ENCODE measurements around the gene GTF3C1.
"Not testable (repeated sequence)": the region's sequence is repeated elsewhere in the genome, so short reads cannot be mapped to it uniquely, and the experiment has no call there.

Gene GTF3C1

DNA sequence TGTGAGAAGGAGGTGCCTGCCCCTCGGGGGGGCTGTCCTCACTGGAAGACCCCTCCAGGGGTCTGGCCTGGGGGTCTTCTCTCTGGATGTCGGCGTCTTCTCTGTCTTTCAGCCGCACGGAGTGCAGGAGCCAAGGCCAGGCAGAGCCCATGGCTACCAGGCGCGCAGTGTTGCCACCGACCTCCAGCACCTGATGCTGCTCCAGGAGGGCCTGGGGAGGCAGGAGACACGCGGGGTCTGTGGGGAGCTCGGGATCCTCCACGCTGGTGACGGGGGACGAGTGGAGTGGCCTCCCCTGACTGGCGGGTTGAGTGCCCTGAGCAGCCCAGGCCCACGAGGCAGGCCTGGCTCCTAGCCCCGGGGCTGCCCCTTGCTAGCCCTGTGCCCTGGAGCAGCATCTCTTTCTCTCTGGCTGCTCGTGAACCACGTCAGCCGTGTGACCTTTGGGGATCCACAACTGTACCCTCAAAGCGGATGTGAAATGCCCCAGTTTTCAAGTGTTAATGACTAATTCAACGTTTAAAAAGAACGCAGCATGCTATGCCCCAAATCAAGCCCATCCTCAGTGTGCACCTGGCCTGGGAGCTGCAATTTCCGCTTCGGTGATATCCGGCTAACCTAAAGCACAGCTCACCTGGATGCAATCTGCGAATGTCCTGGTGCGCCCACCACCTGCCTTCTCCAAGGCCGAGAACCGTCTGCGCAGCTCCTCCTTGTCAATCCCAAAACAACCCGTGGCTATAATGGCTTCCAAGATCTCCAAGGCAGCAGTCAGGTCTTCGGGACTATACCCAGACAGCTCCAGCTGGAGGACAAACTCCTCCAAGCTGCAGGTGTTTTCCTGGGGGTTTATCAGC, 84.9 kb downstream of the GTF3C1 start:
- no peak for DNase-seq (ENCODE audit: low read depth in 2 of 3, low spot score in 2 of 3)

DNA sequence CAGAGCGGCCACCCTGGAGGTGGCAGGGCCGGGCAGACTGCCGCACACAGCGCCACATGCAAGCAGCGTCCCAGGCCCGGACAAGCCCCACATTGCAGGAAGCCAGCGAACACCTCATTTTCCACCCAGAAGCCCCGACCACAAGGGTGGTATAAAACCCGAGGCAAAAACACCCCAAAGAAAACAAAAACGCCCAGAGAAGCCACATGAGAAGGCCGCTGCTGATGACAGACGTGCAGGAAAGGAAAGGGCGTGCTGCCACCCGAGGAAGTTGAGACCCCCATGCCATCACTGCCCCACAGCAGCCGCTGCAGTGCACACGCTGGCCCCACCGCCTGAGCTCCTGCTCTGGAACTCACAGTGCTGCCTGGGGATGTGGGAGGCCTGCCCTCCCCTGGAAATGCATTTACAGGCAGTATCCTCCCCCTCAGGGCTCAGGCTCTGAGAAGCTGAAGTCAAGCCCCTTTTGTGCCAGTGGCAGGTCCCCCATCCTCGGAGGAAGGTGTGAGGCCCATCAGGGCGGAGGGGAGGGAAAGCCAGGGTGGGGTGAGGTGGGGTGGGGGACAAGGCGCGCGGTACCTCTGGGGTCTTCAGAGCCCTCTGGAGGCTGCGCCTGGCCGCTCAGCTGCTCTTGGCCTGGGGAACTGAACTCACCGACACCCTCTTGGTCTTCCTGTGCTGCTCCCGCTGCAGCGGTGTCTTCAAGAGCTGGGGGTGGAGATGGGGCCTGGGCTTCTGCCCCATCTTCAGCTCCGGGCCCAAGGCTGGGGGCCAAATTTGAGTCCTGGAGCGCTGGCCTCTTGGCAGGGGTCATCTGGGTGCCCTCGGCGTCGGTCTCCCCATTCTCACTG, 85.7 kb downstream of the GTF3C1 start:
- DNase-seq (ENCODE audit: low read depth in 2 of 3, low spot score in 2 of 3), result peak in 1 of 3 experiments; percentile 54

DNA sequence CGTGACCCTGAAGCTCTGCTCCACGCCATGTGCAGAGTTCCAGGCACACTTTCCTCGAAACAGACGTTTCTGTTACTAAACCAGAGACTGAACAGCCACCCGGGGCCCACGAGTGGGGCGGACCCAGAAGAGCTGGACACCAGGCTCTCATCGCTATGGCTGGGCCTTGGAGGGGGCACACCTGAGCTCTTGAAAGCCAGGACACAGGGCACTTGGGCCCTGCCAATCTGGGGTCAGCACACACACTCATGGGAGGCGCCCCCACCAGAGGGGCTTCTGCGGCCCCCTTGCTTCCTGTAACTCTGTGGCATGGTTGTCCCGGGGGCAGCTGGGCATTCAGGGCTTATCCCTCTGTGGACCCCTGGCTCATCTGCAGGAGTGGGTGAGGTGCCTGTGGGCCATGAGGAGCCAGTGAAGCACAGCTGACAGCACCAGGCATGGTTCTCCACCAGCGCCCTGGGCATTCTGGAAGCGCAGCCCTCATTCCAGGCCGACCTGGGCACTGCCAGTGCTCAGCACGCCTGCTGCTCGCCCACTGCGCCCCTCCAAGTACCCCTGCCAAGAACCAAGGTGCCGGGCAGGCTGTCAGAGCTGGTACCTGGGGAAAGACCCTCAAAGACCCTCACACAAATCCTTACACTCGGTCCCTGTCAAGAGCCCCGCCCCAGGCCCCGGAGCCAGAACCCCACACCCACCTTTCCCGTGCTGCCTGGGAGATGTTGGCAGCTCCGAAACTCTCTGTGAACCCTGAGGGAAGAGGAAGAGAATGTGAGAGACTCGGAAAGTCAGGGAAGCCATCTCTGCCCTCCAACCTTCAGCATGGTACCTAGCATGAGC, 86.6 kb downstream of the GTF3C1 start:
- DNase-seq (ENCODE audit: low read depth in 2 of 3, low spot score in 2 of 3), result no peak

DNA sequence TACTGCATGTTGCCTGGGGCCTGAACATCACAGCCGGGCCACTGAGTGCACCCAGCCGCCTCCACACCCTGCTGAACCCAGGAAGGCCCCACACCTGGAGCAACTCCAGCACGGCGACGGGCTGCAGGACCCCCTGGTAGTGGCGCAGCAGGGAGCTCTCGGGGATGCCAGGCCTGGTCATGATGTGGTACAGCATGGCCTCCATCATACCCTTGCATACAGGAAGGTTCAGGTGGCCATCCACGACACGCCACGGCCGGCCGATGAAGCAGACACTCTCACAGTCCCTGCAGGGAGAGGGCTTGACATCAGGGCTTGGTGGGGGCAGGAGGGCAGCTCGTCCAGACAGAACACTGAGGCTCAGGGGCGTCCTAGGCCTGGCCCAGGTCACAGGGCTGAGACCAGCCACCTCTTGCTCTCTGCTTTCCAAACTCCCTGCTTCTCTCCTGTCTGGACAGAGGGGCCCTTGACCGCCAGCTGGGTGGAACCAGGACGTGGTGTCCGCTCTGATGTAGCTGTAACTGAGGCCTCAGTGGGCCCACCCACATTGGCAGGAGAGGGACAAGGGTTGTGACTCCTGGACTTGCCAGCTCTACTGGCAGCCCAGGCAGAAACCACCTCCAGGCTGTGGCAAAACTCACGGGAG, 87.4 kb downstream of the GTF3C1 start:
- no peak for DNase-seq (ENCODE audit: low read depth in 2 of 3, low spot score in 2 of 3)

DNA sequence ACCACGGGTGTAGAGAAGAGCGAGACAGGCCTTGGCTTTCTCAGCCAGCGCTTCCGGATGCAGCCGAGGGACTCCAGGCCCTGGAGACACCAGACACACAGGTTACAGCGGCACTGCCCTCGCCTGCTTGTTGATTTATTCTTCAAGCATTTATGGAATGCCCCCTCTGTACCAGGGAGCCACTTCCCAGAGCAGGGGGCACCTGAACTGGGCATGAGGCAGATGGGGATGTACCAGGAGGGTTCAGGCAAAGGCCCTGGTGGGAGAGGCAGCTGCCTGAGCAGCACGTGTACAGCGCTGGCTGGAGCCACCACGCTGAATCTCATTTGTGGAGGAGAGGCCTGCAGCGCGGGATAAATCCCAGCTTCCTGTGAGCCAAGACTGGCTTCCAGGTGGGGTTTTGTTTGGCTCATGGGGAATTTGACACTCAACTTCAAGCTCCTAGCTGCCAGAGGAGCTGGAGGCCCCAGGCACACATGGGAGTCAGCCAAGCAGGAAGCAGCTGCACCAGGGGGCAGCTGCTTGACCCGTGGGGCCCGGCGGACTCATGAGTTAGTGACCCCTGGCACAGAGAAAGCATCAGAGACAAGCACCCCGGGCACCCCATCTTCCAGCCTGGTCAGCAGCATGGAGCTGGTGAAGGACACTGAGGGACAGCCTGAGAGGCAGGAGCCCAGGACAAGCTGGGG, 88.1 kb downstream of the GTF3C1 start:
- no peak for DNase-seq (ENCODE audit: low read depth in 2 of 3, low spot score in 2 of 3)

DNA sequence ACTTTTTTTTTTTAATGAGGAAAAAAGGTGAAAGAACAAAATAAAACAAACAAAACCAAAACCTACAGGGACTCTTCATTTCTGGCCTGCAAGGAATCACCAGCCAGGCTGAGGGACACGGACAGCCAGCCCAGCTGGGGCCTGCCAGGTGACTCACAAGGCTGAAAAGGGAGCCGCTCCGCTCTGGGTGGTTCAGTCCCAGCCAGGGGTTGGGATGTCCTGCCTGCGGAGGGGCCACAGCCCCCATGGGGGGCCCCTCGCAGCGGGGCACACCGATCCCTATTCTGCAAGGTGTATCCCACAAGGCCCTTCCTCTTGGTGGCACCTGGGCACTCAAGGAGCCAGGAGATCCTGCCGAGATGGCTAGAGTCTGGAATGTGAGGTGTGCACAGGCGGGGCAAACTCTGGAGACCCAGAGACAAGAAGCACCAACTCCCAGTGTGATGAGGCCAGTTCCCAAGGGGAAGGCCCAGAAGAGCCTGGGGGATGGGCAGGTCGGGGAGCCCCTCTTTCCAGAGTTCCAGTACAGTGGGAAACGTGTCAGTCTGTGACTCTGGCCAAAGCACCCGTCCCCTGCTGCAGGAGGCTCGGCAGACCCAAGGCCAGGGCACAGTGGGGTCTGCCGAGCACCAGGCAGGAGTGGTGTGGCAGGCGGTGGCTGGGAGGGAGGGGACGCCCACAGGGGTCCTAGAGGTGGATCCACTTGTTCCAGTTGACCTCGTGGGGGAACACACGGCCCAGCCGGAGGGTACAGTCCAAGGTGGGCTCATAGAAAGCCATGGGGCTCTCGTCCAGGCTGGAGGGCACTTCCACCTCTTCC, 88.8 kb downstream of the GTF3C1 start:
- DNase-seq (ENCODE audit: low read depth in 2 of 3, low spot score in 2 of 3), result no peak

DNA sequence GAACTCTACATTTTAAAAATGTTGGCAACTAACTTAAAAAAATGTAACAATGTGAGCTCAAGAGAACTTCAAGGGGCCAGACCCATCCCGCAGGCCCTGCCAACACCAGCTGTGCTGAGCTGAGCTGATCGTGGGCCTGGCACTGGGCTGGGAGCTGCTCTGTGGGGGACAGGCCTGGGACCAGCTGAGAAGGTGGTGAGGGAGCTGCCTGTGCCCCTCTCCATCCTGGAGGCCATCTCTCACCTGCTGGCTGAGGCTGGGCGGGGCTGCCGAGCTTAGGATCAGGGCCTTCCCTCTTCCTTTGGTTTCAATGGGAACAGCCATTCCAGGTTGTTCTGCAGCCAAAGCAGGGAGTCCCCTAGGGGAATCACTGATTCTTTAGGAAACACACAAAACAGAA, 89.5 kb downstream of the GTF3C1 start:
- no peak for DNase-seq (ENCODE audit: low read depth in 2 of 3, low spot score in 2 of 3)

DNA sequence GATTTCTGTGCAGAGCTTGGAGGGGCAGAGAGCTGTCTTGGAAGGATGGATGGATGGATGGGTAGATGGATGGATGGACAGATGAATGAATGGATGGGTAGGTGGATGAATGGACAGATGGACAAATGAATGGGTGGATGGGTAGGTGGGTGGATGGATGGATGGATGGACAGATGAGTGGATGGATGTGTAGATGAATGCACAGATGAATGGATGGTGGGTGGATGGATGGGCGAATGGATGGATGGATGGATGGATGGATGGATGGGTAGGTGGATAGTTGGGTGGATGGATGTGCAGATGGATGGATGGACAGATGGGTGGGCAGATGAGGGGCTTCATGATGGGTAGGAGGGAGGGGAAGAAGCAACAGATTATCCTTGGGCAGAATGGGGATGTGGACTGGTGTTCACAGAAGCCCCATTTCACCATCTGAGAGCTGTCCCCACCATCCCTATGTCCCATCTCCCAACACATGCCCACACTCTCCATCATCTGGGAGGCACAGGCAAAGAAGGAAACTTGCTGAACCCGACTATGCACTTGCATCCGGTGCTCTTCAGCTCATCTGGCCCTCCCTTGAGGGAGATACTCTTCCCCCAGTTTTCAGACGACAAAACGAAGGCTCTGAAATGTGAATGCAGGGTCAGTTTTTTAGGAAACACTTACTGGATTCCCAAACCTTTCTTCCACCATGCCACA, 90.6 kb downstream of the GTF3C1 start:
- DNase-seq (ENCODE audit: low read depth in 2 of 3, low spot score in 2 of 3), result no peak

DNA sequence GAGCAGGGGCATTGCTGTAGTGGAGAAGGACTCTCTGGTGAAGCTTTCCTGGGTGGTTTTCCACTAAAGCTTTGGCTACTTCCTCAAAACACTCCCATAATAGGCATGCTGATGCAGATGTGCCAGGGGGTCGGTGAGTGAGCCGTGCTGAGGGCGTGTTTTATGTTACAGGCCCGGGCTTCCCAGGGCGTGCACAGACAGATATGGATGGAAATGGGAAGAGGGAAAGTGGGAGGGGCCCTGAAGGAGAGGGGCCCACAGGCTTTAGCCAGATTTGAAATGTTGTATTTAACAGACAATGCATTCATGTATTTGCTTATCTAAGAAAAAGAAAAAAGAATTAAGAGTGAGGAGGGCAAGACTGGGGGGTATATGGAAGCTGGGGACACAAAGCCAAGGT, 91.5 kb downstream of the GTF3C1 start:
- DNase-seq (ENCODE audit: low read depth in 2 of 3, low spot score in 2 of 3), result no peak

DNA sequence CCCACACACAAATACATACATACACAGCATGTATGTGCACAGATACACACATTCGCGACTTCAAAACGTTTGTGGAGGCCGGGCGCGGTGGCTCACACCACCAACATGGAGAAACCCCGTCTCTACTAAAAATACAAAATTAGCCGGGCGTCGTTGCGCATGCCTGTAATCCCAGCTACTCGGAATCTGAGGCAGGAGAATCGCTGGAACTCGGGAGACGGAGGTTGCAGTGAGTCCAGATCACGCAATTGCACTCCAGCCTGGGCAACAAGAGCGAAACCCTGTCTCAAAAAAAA, 92.2 kb downstream of the GTF3C1 start:
- not testable (repeated sequence) for DNase-seq (ENCODE audit: low read depth in 2 of 3, low spot score in 2 of 3)

DNA sequence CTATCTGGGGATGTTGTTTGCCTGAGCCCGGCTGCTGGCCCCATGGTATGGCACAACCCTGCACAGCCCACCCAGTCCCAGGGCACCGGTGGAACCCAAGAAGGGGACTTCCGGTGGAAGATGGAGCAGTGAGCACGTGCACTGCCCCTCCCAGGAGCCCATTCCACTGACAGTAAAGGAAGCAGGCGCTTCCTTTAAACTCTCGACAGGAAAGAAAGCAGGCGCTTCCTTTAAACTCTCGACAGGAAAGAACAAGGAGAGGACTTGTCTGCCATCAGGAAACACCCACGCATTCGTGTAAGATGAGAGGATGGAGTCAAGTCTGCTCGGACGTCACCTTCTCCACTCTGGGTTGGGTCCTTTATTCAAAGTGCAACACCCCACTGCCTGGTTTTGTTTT, 94.0 kb downstream of the GTF3C1 start:
- DNase-seq (ENCODE audit: low read depth in 2 of 3, low spot score in 2 of 3), result no peak

DNA sequence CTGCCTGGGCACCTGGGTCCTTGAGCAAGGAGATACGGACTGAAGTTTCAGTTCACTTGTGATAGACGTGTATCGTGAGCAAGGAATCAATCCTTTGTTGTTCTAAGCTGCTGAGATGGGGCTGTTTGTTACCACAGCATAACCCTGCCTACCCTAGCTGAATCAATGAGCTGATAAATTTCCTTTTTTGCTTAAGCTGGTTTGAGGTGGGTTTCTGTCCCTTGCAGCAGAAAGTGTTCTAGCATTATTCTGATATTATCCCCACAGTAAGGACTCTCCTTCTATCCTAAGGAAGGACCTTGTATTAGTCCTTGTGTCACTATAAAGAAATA, 96.3 kb downstream of the GTF3C1 start:
- no peak for DNase-seq (ENCODE audit: low read depth in 2 of 3, low spot score in 2 of 3)

DNA sequence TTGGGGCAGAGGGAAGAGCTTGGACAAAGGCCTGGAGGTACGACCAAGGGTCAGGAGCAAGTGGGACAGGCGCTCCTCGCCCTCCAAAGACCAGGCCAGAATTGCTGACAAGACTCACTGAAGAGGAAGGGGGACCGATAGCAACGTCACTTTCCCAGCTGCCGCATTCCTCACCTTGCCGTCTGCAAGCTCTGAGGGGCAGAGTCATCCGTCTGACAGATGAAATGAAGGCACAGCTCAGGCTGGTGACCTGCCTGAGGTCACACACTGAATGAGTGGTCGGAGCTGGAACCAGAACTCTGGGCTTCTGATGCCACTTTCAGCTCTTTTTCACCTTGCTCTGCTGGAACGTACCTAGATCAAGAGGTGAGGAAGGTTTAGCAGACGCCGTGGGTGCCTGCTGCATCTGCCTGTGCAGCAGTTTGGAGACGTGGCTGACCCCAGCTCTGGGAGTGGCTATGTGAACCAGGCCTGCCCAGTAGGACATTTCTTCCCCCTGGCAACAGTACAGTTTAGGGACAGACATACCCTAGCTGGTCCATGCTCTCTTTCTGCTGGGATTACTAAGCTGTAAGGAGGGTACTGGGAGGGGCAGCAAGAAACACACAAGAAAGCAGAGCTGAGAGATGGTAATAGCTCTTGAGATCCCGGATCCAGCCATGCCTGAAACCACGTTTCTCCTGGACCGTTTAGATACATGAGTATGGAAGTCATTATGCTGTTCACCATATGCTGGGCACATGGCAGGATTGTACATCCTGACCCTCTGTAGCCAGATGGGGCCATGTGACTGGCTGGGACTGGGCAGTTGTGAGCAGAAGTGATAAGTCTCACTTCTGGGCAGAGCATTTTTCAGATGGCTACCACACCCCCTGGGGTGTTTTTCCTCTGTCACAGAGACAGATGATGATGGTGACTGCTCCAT, 96.9 kb downstream of the GTF3C1 start:
- no peak for DNase-seq (ENCODE audit: low read depth in 2 of 3, low spot score in 2 of 3)

DNA sequence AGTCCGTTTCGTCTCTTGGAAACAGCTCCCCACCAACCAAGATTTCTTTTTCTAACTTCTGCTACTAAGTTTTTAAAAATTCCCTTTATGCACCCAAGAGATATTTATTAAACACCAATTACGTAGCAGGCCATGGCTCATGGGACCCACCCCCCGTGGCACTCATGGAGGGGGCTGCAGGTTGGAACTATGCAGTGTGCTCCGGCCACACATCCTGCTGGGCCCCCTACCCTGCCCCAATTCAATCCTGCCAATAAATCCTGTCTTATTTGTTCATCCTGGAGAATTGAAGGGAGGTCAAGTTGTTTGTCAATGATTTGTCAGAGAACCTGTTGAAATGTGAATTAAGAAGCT, 99.5 kb downstream of the GTF3C1 start:
- DNase-seq (ENCODE audit: low read depth in 2 of 3, low spot score in 2 of 3), result no peak

DNA sequence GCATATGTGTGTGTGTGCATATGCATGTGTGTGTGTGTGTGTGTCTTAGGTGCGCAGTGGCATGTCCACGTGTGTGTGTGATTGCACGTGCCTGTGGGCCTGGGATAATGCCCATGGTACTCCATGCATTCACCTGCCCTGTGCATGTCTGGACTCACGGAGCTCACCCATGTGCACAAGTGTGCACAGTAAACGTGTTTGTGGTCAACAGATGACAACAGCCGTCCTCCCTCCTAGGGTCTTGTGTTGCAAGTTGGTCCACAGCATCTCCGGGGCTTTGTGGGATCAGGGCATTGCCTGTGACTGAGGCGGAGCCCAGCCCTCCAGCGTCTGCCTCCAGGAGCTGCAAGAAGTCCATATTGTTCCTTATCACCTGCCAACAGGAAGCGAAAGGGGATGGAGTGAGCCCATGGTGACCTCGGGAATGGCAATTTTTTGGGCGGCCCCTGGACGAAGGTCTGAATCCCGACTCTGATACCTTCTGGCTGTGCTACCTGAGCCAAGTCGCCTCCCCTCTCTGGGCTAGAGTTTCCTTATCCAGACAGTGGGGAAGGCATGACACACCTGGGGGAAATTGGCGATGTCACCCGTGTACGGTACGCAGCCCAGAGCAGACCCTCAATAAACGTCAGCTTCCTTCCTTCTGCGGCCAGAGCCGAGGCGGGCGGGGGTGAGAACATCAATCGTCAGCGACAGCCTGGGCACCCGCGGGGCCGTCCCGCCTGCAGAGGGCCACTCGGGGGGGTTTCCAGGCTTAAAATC, 100.1 kb downstream of the GTF3C1 start:
- DNase-seq (ENCODE audit: low read depth in 2 of 3, low spot score in 2 of 3), result peak; percentile 52 to 88 (median 68)

DNA sequence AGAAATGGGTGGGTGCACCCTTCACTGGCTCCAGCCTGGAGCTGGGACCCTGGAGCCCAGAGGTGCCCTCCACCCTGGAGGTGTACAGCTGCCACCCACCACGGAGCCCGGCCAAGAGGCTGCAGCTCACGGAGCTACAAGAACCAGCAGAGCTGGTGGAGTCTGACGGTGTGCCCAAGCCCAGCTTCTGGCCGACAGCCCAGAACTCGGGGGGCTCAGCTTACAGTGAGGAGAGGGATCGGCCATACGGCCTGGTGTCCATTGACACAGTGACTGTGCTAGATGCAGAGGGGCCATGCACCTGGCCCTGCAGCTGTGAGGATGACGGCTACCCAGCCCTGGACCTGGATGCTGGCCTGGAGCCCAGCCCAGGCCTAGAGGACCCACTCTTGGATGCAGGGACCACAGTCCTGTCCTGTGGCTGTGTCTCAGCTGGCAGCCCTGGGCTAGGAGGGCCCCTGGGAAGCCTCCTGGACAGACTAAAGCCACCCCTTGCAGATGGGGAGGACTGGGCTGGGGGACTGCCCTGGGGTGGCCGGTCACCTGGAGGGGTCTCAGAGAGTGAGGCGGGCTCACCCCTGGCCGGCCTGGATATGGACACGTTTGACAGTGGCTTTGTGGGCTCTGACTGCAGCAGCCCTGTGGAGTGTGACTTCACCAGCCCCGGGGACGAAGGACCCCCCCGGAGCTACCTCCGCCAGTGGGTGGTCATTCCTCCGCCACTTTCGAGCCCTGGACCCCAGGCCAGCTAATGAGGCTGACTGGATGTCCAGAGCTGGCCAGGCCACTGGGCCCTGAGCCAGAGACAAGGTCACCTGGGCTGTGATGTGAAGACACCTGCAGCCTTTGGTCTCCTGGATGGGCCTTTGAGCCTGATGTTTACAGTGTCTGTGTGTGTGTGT, 100.9 kb downstream of the GTF3C1 start:
- no peak for DNase-seq (ENCODE audit: low read depth in 2 of 3, low spot score in 2 of 3)
